ENCODE measurements around the gene TLL2. TPM values are rescaled to one million over a fixed set of nuclear protein-coding genes. Genes with fewer than 3 reads are reported as not detected.

The TLL2 gene
- total and polyA plus RNA-seq, 12 donors = 0.10 to 0.40 (median 0.13) TPM; not detected in 6

DNA sequence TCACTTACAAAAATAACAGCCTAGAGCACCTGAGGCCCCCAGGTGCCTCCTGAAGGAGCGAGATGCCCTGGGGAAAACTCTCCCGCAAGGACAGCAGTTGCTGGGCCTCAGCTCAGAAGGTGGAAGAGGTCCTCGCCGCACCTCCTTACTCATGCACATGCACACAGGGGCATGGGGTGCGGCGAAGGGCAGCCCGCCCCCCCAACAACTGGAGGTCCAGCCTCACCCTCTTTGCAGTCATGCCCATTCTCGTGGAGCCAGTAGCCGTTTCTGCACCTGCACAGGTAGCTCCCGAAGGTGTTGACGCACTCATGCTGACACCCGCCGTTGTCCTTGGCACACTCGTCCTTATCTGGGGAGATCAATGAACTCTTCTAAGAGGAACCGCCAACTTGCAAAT, 135.0 kb downstream of the TLL2 start:
- Histone ChIP-seq H3K9me3 (replicated peaks in 1 of 3) (no peaks in the 10 kb centered on the region), H3K36me3 (replicated peaks in 1 of 2) (no peaks in the 10 kb centered on the region), H3K27ac (no peak overlapping the region), H3K4me1 (replicated peaks in 1 of 2) (peaks cover 0 to 3% of the 10 kb centered on the region in 2 donors), H3K4me3 (no peak overlapping the region), H3K27me3 (no peaks in the 10 kb centered on the region)
- TF ChIP-seq, protein P1, sequence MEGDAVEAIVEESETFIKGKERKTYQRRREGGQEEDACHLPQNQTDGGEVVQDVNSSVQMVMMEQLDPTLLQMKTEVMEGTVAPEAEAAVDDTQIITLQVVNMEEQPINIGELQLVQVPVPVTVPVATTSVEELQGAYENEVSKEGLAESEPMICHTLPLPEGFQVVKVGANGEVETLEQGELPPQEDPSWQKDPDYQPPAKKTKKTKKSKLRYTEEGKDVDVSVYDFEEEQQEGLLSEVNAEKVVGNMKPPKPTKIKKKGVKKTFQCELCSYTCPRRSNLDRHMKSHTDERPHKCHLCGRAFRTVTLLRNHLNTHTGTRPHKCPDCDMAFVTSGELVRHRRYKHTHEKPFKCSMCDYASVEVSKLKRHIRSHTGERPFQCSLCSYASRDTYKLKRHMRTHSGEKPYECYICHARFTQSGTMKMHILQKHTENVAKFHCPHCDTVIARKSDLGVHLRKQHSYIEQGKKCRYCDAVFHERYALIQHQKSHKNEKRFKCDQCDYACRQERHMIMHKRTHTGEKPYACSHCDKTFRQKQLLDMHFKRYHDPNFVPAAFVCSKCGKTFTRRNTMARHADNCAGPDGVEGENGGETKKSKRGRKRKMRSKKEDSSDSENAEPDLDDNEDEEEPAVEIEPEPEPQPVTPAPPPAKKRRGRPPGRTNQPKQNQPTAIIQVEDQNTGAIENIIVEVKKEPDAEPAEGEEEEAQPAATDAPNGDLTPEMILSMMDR (IDR thresholded peaks at IDR 0.05) = no peak
- no peak for TF ChIP-seq POLR2A (IDR thresholded peaks at IDR 0.05)
- WGBS, 4 donors = 71 to 78% (median 74%) methylated on average over 11 to 15 of the region's 15 CpGs
- intact Hi-C loops (cut with DNase I) = loop anchor here (5.0 to 10.0 kb wide), 3 partner anchors 126 to 836 kb away; partner anchors contain the start of gene TLL2 (in 1 of the 2)
- DNase-seq = no peak

DNA sequence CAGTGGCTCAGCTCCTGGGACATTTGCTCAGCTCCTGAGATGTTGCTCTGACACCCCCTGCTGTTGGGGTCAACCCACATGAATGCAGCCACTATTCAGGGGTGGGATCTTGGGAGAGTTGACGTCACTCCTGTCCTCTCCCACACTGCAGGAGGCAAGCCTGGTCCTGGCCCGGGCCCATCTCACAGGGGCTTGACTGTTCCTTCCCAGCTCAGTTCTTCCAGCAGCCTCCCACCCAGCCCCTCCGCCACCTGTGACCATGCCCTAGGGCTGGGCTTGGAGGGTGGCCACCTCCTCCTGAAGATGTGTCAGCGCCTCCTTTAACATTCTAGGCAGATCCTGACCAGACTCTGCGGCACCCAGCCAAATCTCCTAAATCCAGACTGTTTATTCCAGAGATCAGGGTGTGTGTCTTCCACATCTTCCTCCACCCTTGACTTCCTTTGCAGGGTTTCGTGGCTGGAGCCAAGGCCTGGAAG, 135.9 kb downstream of the TLL2 start:
- no peak for DNase-seq
- TF ChIP-seq POLR2A (IDR thresholded peaks at IDR 0.05) = no peak
- TF ChIP-seq, protein P1 (IDR thresholded peaks at IDR 0.05) = no peak
- no peak overlapping the region for H3K27ac ChIP-seq

DNA sequence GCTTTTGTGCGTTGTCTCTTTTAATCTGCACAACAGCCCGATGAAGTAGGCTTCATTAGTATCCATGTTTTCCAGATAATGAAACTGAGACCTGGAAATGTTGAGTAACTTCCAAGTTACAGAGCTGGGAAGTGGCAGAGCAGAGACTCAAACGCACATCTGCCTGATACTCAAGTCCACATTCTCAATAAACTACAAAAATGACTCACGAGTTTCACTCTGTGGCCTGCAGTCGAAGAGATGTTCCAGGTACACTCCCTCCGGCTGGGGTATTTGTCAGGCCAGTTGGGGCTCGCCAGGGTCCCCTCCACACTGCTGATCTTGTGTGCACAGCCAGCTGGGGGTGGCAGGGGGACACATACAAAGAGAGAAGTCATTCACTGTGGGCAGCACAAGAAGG, 137.2 kb downstream of the TLL2 start:
- no peaks in the 10 kb centered on the region for H3K36me3 ChIP-seq (replicated peaks in 1 of 2)
- no peak overlapping the region for H3K4me3 ChIP-seq
- no peaks in the 10 kb centered on the region for H3K27me3 ChIP-seq
- intact Hi-C loops (cut with DNase I) = loop anchor here (5.0 to 10.0 kb wide), 3 partner anchors 128 to 838 kb away; partner anchors contain the start of gene TLL2 (in 1 of the 2)
- TF ChIP-seq, protein P1 (IDR thresholded peaks at IDR 0.05) = no peak
- TF ChIP-seq POLR2A (IDR thresholded peaks at IDR 0.05) = no peak
- H3K4me1 ChIP-seq (replicated peaks in 1 of 2) = peaks cover 0 to 3% of the 10 kb centered on the region in 2 donors
- H3K9me3 ChIP-seq (replicated peaks in 1 of 3) = no peaks in the 10 kb centered on the region
- 53 to 77% (median 71%) methylated on average over 7 of the region's 7 CpGs for WGBS, 4 donors
- no peak overlapping the region for H3K27ac ChIP-seq
- DNase-seq = no peak

More for the DNA sequence above, 135.9 kb downstream of the TLL2 start:
- Histone ChIP-seq H3K4me1 (replicated peaks in 1 of 2) (peaks cover 0 to 3% of the 10 kb centered on the region in 2 donors), H3K9me3 (replicated peaks in 1 of 3) (no peaks in the 10 kb centered on the region), H3K36me3 (replicated peaks in 1 of 2) (no peaks in the 10 kb centered on the region), H3K27me3 (no peaks in the 10 kb centered on the region), H3K4me3 (no peak overlapping the region)
- intact Hi-C loops (cut with DNase I) = loop anchor here (5.0 to 10.0 kb wide), 3 partner anchors 127 to 837 kb away; partner anchors contain the start of gene TLL2 (in 1 of the 2)
- 67 to 89% (median 68%) methylated on average over 4 to 6 of the region's 6 CpGs for WGBS, 4 donors

DNA sequence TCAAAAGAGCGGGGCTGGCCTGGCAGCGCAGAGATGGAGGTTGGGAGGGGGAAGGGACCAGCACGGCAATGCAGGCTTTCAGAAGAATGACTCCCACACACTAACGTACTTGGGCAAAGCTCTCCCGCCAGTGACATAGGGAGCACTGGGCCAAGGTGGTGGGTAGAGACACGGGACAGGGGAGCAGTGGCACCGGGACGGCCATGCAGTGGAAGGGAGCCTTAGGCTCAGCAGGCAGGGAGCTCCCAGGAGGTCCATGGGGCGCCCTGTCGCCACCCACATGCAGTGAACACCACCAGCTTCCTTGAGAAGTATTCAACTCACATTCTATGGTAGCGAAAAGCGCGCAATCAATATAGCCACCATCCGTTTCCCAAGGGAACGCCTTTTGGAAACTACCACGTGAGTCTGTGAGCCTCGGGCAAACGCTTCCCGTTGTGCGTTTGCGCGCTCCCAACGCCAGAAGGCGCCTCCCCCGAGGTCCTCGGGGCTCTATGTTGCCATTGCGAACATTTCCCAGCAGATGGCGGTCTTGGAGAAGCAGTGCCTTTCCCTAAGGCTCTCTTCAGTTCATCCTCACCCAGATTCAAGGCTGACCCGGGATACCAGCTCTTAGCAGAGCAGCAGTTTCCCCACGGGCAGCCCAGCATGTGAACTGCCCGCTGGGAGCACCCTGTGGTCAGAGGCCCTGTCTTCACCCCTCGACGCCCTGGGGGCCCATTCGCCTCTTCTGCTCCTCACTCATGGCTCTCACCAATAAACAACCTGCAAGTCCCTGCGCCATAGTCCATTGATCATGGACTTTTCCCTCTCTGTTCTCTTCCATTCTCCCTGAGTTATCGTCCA, 138.5 kb downstream of the TLL2 start:
- DNase-seq = peak; percentile 86 to 94 (median 89)
- WGBS, 4 donors = 5 to 10% (median 6%) methylated on average over 14 to 36 of the region's 36 CpGs
- Histone ChIP-seq H3K4me3 (peak overlapping the region in 3 of 4 donors; percentile 18 to 58 (median 20)), H3K27me3 (no peaks in the 10 kb centered on the region), H3K4me1 (replicated peaks in 1 of 2) (peaks cover 0 to 3% of the 10 kb centered on the region in 2 donors), H3K9me3 (replicated peaks in 1 of 3) (no peaks in the 10 kb centered on the region), H3K27ac (no peak overlapping the region), H3K36me3 (replicated peaks in 1 of 2) (no peaks in the 10 kb centered on the region)
- intact Hi-C loops (cut with DNase I) = loop anchor here (5.0 to 10.0 kb wide), 3 partner anchors 130 to 840 kb away; partner anchors contain the start of gene TLL2 (in 1 of the 2)
- no peak for TF ChIP-seq POLR2A (IDR thresholded peaks at IDR 0.05)
- TF ChIP-seq, protein P1 (IDR thresholded peaks at IDR 0.05) = peak; percentile 84 to 97 (median 90)

Data from adrenal gland (tissue), 12 donors.